Activated CD4-positive, alpha-beta T cell treated with anti-CD3 and anti-CD28 coated beads for 24 hours (primary cell): ENCODE data around the gene ECEL1.

ENCODE experiments used
- DNase-seq, 2 donors: peaks; one replicate each; pipeline ENCODE4 v3.0.0-alpha.2; 2020; ENCODE audit warnings: low read depth in 2 of 2

Gene ECEL1

GRCh38 chr2:232522623-232523401 is 35.2 kb upstream of the ECEL1 start:
- no peak for DNase-seq

- DNase-seq: peak; percentile 56 to 58
These were observed 34.5 kb upstream of the ECEL1 start for GRCh38 chr2:232521959-232522622.

DNA sequence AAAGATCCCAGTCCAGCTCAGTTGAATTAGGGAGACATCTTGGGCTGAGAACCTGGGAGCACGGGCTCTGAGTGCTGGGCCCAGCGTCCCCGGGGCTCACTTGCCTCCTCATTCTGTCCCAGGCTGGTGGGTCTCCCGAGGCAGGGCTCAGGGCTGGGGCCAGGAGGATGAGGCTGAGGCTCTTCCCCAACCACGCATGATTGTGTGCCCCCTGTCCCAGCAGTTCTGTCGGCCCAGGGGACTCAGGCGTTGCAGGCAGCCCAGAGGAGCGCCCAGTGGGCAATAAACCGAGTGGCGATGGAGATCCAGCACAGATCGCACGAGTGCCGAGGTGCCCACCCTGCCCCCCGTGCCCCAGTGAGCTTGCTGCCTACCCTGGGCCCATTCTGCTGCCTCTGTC is 33.5 kb upstream of the ECEL1 start:
- DNase-seq: no peak

GRCh38 chr2:232520489-232520888 is 32.9 kb upstream of the ECEL1 start:
- no peak for DNase-seq

DNA sequence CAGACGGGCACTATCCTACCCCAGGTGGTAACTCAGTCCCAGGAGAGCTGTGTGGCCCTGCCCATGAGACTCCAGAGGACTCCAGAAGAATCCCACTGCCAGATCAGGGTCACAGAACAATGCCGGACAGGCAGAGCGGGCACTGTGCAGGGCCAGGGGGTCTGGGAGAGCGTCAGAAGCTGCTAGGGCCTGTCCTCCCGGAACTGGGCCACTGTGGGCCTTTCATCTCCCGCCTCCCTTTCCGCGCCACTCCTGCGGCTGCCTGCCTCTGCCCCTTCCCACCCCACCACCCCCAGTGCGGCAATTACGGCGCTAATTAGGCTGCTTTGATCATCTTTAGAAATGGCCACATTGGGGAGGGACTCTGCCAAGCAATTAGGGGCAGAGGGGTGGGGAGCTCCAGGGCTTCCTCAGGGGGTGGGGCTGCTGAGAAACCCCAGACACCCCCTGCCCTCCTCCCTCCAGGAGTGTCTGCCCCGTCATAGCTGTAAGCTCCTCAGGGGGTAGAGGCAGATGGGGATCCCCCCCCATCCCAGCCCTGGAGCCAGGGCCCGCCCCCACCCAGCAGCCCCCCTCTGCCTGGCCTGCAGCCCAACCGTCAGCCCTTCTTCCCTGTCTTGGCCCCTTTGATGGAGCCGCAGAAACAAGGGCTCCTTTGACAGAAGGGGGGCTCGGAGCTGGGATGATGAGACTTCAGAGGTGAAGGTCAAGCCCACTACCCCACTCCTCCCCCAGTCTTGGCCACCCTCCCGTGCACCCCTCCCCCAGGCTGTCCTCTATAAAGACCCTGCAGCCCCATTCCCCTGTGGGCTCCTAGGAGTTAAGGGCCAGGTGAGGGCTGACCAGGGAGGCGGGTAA is 32.2 kb upstream of the ECEL1 start, which contains the start of gene PRSS56:
Gene PRSS56 (plus strand): TSS at position 808 of the 858 bp plus-strand sequence. CDS start 211 bp downstream, outside the sequence.
- no peak for DNase-seq

- no peak for DNase-seq
These were observed 31.2 kb upstream of the ECEL1 start for GRCh38 chr2:232518844-232519243.

DNA sequence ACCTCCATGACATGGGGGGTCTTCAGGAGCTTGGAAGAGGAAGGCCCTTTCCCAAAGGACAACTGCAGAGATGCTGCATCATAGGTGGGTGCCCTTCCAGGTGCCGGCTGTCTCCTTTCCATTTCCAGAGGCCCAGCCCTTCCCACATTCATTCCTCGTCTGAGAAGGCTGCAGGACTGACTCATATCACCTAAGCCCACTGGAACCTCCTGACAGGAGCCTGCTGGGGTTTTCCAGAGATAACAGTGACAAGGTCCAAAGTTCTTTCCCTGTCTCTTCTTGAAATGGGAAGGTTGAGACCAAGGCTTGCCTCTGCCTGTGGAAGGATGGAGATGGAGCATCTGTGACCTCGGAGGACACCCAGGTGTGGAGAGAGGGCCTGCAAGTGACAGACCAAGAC is 28.9 kb upstream of the ECEL1 start:
- no peak for DNase-seq

DNA sequence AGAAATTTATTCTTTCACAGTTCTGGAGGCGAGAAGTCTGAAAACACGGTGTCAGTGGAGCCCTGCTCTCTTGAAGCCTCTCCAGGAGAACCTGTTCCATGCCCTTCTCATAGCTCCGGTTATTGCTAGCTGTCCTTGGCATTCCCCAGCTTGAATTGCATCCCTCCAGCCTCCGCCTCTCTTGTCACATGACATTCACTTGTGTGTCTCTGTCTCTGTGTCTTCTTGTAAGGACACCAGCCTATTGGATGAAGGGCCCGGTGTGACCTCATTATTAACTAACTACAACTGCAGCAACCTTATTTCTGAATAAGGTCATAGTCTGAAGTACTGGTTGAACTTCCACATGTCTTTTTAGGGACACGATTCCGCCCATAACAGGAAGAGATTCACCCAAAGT is 28.0 kb upstream of the ECEL1 start:
- no peak for DNase-seq

DNA sequence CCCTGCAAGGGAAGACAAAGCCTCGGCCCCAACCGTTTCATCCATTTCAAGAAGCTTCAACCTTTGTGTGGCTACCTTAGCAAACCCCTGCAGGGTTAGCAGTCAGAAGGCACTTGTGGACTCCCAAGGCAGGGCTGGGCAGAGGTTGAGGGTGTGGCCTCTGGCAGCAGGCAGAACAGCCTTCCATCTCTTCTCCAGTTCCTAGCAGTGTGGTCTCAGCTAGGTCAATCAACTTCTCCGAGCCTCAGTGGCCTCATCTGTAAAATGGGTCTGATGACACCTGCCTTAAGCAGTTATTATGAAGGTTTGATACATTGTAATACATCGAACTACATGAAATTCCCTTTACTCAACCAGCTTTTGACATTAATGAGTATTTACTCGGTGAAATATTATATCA is 25.7 kb upstream of the ECEL1 start:
- no peak for DNase-seq

DNA sequence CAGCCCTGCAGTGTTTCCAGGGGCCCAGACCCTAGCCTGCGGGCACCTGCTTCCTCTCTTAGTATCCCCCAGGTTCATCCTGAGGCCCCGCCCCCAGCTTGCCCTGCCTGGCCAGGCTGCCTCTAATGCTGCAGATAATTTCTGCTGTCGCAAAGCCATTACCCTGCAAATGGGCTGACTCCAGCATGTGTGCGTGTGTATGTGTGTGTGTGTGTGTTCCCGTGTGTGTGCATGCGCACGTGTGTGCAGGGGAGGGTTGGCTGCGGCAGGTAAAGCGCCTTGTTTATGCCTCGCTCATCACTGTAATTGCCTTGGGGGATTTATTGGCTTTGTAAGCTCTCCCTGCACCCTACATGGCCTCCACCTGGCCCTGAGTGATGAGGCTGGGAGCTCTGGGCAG is 25.0 kb upstream of the ECEL1 start:
- no peak for DNase-seq

DNA sequence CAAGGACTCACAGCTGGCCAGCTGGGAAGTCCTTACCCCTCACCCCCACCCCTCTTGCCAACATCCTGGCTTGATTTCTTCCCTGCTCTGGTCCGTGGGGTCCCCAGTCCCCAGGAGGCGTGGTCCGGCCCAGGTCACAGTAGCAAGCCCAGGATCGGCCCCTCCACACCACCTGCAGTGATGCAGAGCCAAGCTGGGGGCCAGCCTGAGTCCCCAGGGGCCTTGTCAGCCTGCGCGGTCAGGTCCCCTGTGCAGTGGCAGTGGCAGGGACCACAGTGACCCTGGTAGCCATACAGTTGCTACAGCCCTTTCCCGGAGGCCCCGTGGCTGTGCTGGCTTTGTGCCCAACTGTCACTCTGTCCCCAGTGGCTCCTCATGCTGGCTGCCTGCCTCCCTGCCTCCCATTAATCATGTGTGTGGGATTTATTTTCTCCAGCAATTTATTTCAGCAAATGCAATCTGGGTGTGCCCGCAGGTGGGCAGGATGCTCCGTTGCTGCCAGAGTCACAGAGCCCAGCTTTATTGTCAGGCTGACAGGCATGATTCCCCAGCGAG is 23.8 kb upstream of the ECEL1 start:
- DNase-seq: no peak

DNA sequence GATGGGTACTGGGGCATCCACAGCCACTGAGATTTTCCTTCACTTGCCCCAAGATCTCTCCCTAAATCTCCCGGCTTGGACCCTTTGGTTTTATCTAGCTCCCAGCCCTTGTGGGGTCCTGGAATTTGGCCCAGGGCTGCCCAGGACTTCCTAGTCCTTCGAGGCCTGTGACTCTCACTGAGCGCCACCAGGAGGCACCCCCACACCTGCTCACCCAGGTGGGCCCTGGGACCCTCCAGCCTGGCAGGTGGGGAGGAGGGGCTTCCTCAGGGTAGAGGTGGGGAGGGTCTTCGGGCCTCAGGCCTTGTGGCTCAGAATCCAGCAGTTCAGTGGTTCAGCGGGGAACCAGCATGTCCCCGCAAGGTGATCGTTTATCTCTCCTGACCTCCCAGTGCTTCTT is 20.6 kb upstream of the ECEL1 start:
- DNase-seq: no peak

DNA sequence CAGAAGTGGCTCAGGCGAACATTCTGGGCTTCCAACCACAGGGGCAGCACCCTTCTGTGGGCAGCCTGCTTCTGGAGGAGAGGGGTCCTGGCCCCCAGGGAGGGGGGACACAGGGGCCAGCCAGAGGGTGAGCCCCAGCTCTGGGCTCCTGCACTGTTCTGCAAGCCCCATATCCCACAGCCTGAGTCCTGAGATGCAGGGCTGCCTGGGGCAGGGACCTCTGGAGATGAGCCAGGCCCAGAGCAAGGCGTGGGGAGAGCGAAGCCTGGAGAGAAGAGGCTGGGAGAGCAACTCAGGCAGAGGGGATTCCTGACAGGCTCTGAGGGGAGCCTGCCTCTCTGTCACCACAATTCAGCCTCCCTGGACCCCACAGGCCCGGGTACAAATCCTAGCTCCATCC is 19.1 kb upstream of the ECEL1 start:
- no peak for DNase-seq

- no peak for DNase-seq
These were observed 18.2 kb upstream of the ECEL1 start for GRCh38 chr2:232505856-232506255.

DNA sequence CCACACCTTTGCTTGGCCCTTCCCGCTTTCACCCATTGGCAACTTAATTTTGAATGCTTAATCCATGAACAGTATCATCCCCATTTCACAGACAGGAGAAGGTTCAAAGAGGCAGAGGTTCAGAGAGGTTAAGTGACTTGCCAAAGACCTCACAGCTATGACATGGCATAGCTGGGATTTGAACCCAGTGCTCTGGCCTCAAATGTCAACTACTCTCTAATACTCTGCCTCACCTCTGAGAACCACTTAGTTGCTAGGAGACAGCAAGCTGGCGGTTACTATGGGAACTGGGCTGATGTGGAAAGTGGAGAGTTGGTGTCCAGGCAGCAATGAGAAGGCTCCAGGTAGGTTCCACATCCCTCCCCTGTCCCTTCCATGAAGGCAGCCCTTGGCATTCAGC is 16.8 kb upstream of the ECEL1 start:
- DNase-seq: no peak

GRCh38 chr2:232503809-232504323 is 16.2 kb upstream of the ECEL1 start:
- DNase-seq: no peak

GRCh38 chr2:232502911-232503808 is 15.5 kb upstream of the ECEL1 start:
- DNase-seq: peak in 1 of 2 donors; percentile 34

DNA sequence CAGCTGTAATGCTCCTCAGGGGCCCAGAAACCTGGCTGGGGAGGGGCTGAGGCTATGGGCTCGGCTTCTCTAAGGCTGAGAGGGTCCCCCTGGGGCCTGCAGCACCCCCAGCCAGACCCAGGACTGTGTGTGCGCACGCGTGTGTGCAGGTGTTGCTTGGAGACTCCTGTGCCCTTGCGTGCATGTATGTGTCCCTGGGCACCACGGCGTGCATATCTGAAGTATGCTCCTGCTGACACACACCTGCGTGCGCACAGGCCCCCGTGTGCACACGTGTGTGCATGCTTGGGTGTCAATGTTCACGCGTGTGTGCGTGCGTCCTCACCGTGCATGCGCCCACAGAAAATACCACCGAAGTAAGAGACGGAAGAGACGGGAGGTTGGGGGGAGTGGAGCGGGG is 14.9 kb upstream of the ECEL1 start:
- no peak for DNase-seq

GRCh38 chr2:232501794-232502390 is 14.3 kb upstream of the ECEL1 start:
- no peak for DNase-seq

GRCh38 chr2:232501331-232501771 is 13.7 kb upstream of the ECEL1 start:
- no peak for DNase-seq
